ENCODE data around the gene RFPL4A.
"Not testable (repeated sequence)": the region's sequence is repeated elsewhere in the genome, so short reads cannot be mapped to it uniquely, and the experiment has no call there.

RFPL4A gene

GRCh38 chr19:55758797-55759196 is at the start of gene RFPL4A:
Gene RFPL4A, plus strand, starts transcription at chr19:55759097. Its CDS starts 2,704 bp downstream, at chr19:55761801.
- H3K9me3 Mint-ChIP-seq, H3K27ac Mint-ChIP-seq, H3K4me3 Mint-ChIP-seq, H3K27me3 Mint-ChIP-seq, H3K36me3 Mint-ChIP-seq, H3K4me1 Mint-ChIP-seq: not testable (repeated sequence)

DNA sequence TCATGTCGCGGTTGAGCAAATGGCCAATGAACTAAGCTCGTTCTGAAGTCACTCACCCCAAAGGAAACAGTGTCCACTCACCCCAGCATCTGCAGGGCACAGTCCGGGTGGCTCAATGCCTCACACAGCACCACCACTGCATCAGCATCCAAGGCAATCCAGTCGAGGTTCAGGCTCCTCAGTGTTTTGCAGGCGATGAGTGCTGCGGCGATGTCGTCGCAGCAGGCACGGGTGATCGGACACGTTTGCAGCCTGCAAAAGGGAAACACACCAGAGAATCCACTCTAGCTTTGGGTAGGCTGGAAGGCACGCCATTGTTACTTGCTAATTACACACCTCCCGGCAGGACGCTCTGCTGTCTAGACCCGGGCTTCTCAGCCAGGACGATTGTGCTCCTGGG is 47.2 kb upstream of the RFPL4A start:
- Mint-ChIP-seq H3K9me3 (no peaks in the 10 kb centered on the region), H3K4me1 (no peaks in the 10 kb centered on the region), H3K4me3 (no peak overlapping the region), H3K36me3 (no peaks in the 10 kb centered on the region), H3K27me3 (peaks cover 4% of the 10 kb centered on the region), H3K27ac (no peak overlapping the region)

GRCh38 chr19:55712804-55713631 is 45.9 kb upstream of the RFPL4A start:
- Mint-ChIP-seq H3K4me3 (no peak overlapping the region), H3K9me3 (no peaks in the 10 kb centered on the region), H3K36me3 (no peaks in the 10 kb centered on the region), H3K27me3 (peaks cover 10% of the 10 kb centered on the region), H3K27ac (no peak overlapping the region), H3K4me1 (no peaks in the 10 kb centered on the region)

DNA sequence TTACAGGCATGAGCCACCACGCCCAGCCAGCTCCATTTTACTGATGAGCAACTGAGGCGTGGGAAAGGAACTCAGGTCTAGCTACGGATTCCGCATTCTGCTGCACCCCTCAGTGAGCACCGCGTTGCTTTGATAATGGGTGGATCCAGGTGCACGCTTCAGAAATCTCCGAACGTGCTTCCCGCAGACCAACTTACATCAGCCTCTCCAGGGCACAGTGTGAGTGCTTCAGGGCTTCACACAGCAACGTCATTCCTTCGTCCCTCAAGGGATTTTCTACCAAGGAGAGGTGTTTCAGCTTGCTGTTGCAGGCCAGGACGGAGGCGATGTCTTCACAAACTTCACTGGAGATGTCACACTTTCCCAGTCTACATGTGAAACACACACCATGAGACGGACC is 42.4 kb upstream of the RFPL4A start:
- Mint-ChIP-seq H3K36me3 (peaks cover 3% of the 10 kb centered on the region), H3K4me3 (no peak overlapping the region), H3K4me1 (no peaks in the 10 kb centered on the region), H3K27me3 (peaks cover 34% of the 10 kb centered on the region), H3K9me3 (no peaks in the 10 kb centered on the region), H3K27ac (no peak overlapping the region)

DNA sequence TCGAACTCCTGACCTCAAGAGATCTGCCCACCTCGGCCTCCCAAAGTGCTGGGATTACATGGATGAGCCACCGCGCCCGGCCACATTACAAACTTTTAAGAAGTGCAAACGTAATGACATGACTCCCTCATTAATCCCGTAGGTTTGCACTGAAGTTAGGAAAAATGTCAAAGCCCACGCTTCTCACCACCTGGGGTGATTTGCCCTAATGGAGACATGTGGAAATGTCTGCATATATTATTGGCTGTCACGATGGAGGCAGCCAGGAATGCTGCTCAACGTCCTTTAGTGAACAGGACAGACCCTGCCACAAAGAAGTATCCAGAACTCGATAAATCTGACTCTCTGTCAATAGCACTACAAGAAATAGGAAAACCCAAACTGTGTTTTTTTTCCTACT is 41.6 kb upstream of the RFPL4A start:
- Mint-ChIP-seq H3K27me3 (peaks cover 37% of the 10 kb centered on the region), H3K27ac (no peak overlapping the region), H3K4me3 (no peak overlapping the region), H3K9me3 (peaks cover 6% of the 10 kb centered on the region), H3K4me1 (no peaks in the 10 kb centered on the region), H3K36me3 (peaks cover 6% of the 10 kb centered on the region)

DNA sequence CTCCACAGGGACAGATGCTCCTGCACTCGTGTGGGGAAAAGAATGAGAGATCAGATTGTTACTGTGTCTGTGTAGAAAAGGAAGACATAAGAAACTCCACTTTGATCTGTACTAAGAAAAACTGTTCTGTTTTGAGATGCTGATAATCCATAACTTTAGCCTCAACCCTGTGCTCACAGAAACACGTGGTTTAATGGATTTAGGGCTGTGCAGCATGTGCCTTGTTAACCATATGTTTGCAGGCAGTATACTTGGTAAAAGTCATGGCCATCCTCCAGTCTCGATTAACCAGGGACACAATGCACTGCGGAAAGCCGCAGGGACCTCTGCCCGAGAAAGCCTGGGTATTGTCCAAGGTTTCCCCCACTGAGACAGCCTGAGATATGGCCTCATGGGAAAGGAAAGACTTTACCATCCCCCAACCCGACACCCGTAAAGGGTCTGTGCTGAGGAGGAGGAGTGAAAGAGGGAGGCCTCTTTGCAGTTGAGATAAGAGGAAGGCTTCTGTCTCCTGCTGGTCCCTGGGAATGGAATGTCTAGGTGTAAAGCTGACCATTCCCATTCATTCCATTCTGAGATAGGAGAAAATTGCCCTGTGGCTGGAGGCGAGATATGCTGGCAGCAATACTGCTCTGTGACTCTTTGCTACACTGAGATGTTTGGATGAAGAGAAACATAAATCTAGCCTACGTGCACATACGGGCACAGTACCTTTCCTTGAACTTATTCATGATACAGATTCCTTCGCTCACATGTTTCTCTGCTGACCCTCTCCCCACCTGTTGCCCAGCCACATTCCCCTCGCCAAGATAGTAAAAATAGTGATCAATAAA is 40.8 kb upstream of the RFPL4A start:
- not testable (repeated sequence) for H3K4me3 Mint-ChIP-seq, H3K27ac Mint-ChIP-seq, H3K9me3 Mint-ChIP-seq, H3K36me3 Mint-ChIP-seq, H3K4me1 Mint-ChIP-seq
- H3K27me3 Mint-ChIP-seq: peaks cover 39% of the 10 kb centered on the region

DNA sequence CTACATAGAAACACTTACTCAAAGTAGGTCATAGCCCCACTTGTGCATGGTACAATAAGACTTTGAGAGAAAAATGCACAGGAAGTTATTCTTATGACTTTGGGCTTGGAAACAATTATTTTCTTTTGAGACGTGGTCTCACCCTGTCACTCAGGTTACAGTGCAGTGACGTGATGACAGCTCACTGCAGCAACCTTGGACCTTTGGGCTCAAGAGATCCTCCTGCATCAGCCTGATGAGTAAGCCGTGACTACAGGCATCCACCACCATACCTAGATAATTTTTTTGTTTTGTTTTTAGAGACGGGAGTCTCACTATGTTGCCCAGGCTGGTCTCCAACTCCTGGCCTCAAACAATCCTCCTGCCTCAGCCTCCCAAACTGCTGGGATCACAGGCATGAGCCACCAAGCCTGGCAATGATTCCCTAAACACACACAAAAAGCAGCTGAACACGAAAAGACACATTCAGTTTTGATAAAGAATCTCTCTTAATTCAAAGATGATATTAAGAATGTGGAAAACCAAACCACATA is 38.6 kb upstream of the RFPL4A start:
- peaks cover 7% of the 10 kb centered on the region for H3K36me3 Mint-ChIP-seq
- peaks cover 9% of the 10 kb centered on the region for H3K9me3 Mint-ChIP-seq
- H3K27ac Mint-ChIP-seq: no peak overlapping the region
- H3K27me3 Mint-ChIP-seq: peaks cover 38% of the 10 kb centered on the region
- H3K4me1 Mint-ChIP-seq: no peaks in the 10 kb centered on the region
- H3K4me3 Mint-ChIP-seq: no peak overlapping the region

DNA sequence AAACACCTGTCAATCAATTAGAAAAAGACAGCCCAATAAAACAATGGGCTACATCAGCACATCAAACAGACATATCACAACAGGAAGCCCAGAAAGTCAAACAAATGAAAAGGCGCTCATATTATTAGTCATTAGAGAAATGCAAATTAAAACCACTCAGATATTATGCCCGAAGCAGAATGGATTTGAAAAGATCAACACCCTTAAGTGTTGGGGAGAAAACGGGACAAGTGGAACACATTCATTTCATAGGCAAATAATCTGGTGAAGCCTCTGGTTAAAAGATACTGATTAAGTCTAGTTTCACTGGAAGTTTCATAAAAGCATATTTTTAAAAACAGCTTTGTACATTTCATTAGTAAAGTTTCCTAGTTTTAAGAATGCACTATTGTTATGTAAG is 38.1 kb upstream of the RFPL4A start:
- Mint-ChIP-seq H3K36me3 (peaks cover 7% of the 10 kb centered on the region), H3K4me3 (no peak overlapping the region), H3K9me3 (peaks cover 9% of the 10 kb centered on the region), H3K27ac (no peak overlapping the region), H3K27me3 (peaks cover 39% of the 10 kb centered on the region), H3K4me1 (no peaks in the 10 kb centered on the region)

GRCh38 chr19:55723491-55723890 is 35.4 kb upstream of the RFPL4A start:
- H3K36me3 Mint-ChIP-seq: peaks cover 7% of the 10 kb centered on the region
- H3K27me3 Mint-ChIP-seq: peaks cover 29% of the 10 kb centered on the region
- no peak overlapping the region for H3K4me3 Mint-ChIP-seq
- H3K9me3 Mint-ChIP-seq: peaks cover 9% of the 10 kb centered on the region
- no peaks in the 10 kb centered on the region for H3K4me1 Mint-ChIP-seq
- H3K27ac Mint-ChIP-seq: no peak overlapping the region

- peak overlapping the region; percentile 30 for H3K27ac Mint-ChIP-seq
- not testable (repeated sequence) for H3K27me3 Mint-ChIP-seq, H3K4me1 Mint-ChIP-seq, H3K36me3 Mint-ChIP-seq, H3K9me3 Mint-ChIP-seq, H3K4me3 Mint-ChIP-seq
Observed at GRCh38 chr19:55730378-55730777, 28.5 kb upstream of the RFPL4A start.

- no peaks in the 10 kb centered on the region for H3K9me3 Mint-ChIP-seq
- H3K36me3 Mint-ChIP-seq: no peaks in the 10 kb centered on the region
- H3K4me3 Mint-ChIP-seq: no peak within 1 kb of the TSS
- no peaks in the 10 kb centered on the region for H3K4me1 Mint-ChIP-seq
- H3K27ac Mint-ChIP-seq: no peak within 1 kb of the TSS
- H3K27me3 Mint-ChIP-seq: peaks cover 11% of the 10 kb centered on the region
Observed at GRCh38 chr19:55738302-55738701, 20.6 kb upstream of the RFPL4A start, which contains the start of gene NLRP9. Gene NLRP9, minus strand, starts transcription at chr19:55738402. Its CDS starts 28 bp downstream, at chr19:55738374.

- no peaks in the 10 kb centered on the region for H3K9me3 Mint-ChIP-seq
- H3K27ac Mint-ChIP-seq: no peak overlapping the region
- H3K36me3 Mint-ChIP-seq: no peaks in the 10 kb centered on the region
- peaks cover 7% of the 10 kb centered on the region for H3K27me3 Mint-ChIP-seq
- H3K4me3 Mint-ChIP-seq: no peak overlapping the region
- H3K4me1 Mint-ChIP-seq: no peaks in the 10 kb centered on the region
Observed at GRCh38 chr19:55750715-55751114, 8.2 kb upstream of the RFPL4A start.

DNA sequence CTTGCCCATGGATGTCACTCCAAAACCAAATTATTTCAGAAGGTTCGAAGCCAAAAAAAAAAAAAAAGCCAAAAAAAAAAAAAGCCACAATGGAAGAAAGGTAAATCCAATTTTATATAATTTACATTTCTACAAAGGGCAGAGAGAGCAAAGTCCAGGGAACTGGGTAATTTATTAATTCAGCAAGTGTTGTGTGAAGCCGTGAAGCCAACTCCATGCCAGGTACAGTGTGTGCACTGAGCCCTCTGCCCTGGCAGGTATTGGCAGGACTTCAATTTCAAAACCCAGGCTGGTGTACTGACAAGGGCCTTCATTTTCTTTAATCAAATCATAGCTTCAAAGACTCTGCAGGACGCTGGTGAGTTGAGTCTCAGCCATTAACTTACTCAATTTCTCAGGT is 5.5 kb upstream of the RFPL4A start:
- Mint-ChIP-seq H3K4me1 (no peaks in the 10 kb centered on the region), H3K4me3 (no peak overlapping the region), H3K9me3 (peaks cover 9% of the 10 kb centered on the region), H3K36me3 (no peaks in the 10 kb centered on the region), H3K27ac (no peak overlapping the region), H3K27me3 (peaks cover 11% of the 10 kb centered on the region)

GRCh38 chr19:55756808-55757207 is 2.1 kb upstream of the RFPL4A start:
- not testable (repeated sequence) for H3K36me3 Mint-ChIP-seq, H3K27ac Mint-ChIP-seq, H3K9me3 Mint-ChIP-seq, H3K4me3 Mint-ChIP-seq, H3K4me1 Mint-ChIP-seq
- peaks cover 12% of the 10 kb centered on the region for H3K27me3 Mint-ChIP-seq

DNA sequence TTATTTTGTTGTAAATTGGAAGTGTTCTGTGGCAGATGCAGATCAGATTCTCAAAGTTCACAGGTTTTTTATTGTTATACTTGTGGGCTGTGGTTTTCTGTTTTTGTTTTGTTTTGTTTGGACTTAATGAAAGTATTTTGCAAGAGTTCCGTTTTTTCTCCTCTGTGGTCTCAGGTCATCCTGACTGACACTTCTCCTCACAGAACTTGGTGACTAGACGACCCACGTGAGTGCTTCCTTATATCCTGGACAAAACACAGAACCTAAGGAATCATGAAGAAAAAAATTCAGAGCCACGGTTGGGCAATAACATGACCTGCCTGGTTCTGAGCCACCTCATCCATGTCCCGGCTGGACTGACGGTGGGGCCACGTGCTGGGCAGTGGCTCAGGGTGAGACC is 7.6 kb downstream of the RFPL4A start:
- no peak overlapping the region for H3K4me3 Mint-ChIP-seq
- H3K9me3 Mint-ChIP-seq: peaks cover 9% of the 10 kb centered on the region
- H3K36me3 Mint-ChIP-seq: no peaks in the 10 kb centered on the region
- peaks cover 24% of the 10 kb centered on the region for H3K27me3 Mint-ChIP-seq
- no peaks in the 10 kb centered on the region for H3K4me1 Mint-ChIP-seq
- H3K27ac Mint-ChIP-seq: no peak overlapping the region

DNA sequence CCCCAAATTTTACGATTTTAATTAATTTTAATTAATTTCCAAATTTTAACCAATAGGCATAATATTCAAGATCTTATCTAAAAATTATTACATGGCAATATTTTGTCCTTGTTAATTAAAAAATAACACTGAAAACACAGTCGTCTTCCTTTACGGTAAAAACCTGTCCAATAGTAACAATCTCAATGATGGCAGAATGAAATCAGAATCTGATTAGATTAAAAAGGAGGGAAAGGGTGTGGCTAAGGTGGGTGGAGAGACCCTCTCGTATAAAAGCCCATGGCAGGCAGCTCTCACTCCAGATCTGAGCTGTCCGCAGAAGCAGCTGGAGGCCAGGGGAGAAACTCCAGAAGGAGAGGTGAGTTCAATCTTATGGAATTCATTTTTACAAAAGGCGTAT is 9.9 kb downstream of the RFPL4A start, which contains the start of gene RFPL4AL1:
Gene RFPL4AL1 (plus strand): TSS at position 301 of the 400 bp plus-strand sequence. CDS start 2,687 bp downstream, outside the sequence.
- H3K4me1 Mint-ChIP-seq, H3K4me3 Mint-ChIP-seq, H3K27ac Mint-ChIP-seq, H3K9me3 Mint-ChIP-seq, H3K36me3 Mint-ChIP-seq: not testable (repeated sequence)
- peaks cover 27% of the 10 kb centered on the region for H3K27me3 Mint-ChIP-seq

Measured in activated naive CD4-positive, alpha-beta T cell treated with anti-CD3 and anti-CD28 coated beads, Interleukin-2, amount 50 U/mL, for 24 hours (primary cell).